Endodermal cell (in vitro differentiated cells): Measurements from ENCODE around the gene NOXRED1. TPM values are rescaled to one million over a fixed set of nuclear protein-coding genes. Genes with fewer than 3 reads are reported as not detected.

Experiments
- DNase-seq: peaks from one replicate; pipeline ENCODE4 v3.0.0-alpha.2; 2017
- H3K27ac ChIP-seq: 2 replicates; pipeline ENCODE4 v1.5.1; 2013; ENCODE audit warnings: mild to moderate bottlenecking, low read depth, low read length, moderate library complexity
- H3K27me3 ChIP-seq: 2 replicates; pipeline ENCODE4 v1.6.1; 2013; ENCODE audit warnings: mild to moderate bottlenecking, low read length, moderate library complexity; ENCODE audit not compliant: insufficient read depth, control insufficient read depth, poor library complexity, severe bottlenecking
- H3K36me3 ChIP-seq: 2 replicates; pipeline ENCODE4 v1.7.0; 2013; ENCODE audit warnings: mild to moderate bottlenecking, low read length, moderate library complexity; ENCODE audit not compliant: control insufficient read depth, insufficient read depth
- H3K4me1 ChIP-seq: one replicate; pipeline ENCODE4 v1.7.0; 2013; ENCODE audit warnings: low read length; ENCODE audit not compliant: control insufficient read depth, insufficient read depth
- H3K4me3 ChIP-seq: 2 replicates; pipeline ENCODE4 v1.5.1; 2013; ENCODE audit warnings: mild to moderate bottlenecking, low read length, moderate library complexity
- H3K9ac ChIP-seq: 2 replicates; pipeline ENCODE4 v1.6.1; 2013; ENCODE audit warnings: mild to moderate bottlenecking, low read length, moderate library complexity; ENCODE audit not compliant: poor library complexity, severe bottlenecking; ENCODE audit errors: extremely low read depth
- H3K9me3 ChIP-seq: 2 replicates; pipeline ENCODE4 v1.6.1; 2013; ENCODE audit warnings: mild to moderate bottlenecking, low read length, moderate library complexity; ENCODE audit not compliant: control insufficient read depth
- H3K27ac Mint-ChIP-seq: 2 replicates; pipeline ENCODE4 v1.8.0; 2020; ENCODE audit warnings: mixed read lengths
- H3K27me3 Mint-ChIP-seq: 2 replicates; pipeline ENCODE4 v1.8.0; 2021; ENCODE audit warnings: mild to moderate bottlenecking, mixed read lengths; ENCODE audit not compliant: insufficient read depth
- H3K36me3 Mint-ChIP-seq: 2 replicates; pipeline ENCODE4 v1.8.0; 2020; ENCODE audit warnings: low read depth, mixed read lengths
- H3K4me1 Mint-ChIP-seq: 2 replicates; pipeline ENCODE4 v1.8.0; 2020; ENCODE audit warnings: mixed read lengths
- H3K4me3 Mint-ChIP-seq: 2 replicates; pipeline ENCODE4 v1.8.0; 2020; ENCODE audit warnings: mild to moderate bottlenecking, moderate library complexity, mixed read lengths
- H3K9me3 Mint-ChIP-seq: 2 replicates; pipeline ENCODE4 v1.8.0; 2020; ENCODE audit warnings: mild to moderate bottlenecking, mixed read lengths
- CTCF ChIP-seq: fragments of 200-600 bp; sonication (generic); conservative IDR thresholded peaks from 2 replicates; pipeline ENCODE4 v1.5.0; 2021; ENCODE audit warnings: antibody characterized with exemption, mild to moderate bottlenecking
- WGBS, 2 experiments: methylation state at CpG; one replicate each; pipeline versions ENCODE4 v1.1.5 to v1.1.7; 2013; ENCODE audit warnings: missing lambda C conversion rate in 2 of 2, mixed read lengths in 1 of 2; ENCODE audit not compliant: insufficient coverage in 1 of 2, insufficient read length in 1 of 2; 5-methylcytosine and 5-hydroxymethylcytosine counted together
- total RNA-seq, 2 donors: library from RNA; stranded (reverse); fragmentation: NEBNext Ultra II Directional in 1 of 2; extraction: Animal tissue kit (Norgen Biotek cat#: 25700) in 1 of 2; gene quantifications; 2 replicates in 1 of 2; 3 replicates in 1 of 2; pipeline ENCODE4 v1.2.1, GENCODE V29; 2021

Gene NOXRED1
- total RNA-seq, 2 donors from 2014 or later, result 0.49 to 0.92 TPM

- H3K4me1 Mint-ChIP-seq, result no peaks in the 10 kb centered on the region
- no peak overlapping the region for H3K4me3 Mint-ChIP-seq
- no peaks in the 10 kb centered on the region for H3K27me3 Mint-ChIP-seq
- peaks cover 8% of the 10 kb centered on the region for H3K9me3 ChIP-seq
- H3K4me1 ChIP-seq, result no peaks in the 10 kb centered on the region
- no peak overlapping the region for H3K4me3 ChIP-seq
- H3K27ac ChIP-seq, result no peak overlapping the region
- no peak overlapping the region for H3K27ac Mint-ChIP-seq
- peaks cover 2% of the 10 kb centered on the region for H3K9me3 Mint-ChIP-seq
- no peak for TF ChIP-seq CTCF
- WGBS, 2 experiments, result 97 to 100% methylated on average over 1 of the region's 1 CpG
- no peak overlapping the region for H3K9ac ChIP-seq
- no peak for DNase-seq
- no peaks in the 10 kb centered on the region for H3K27me3 ChIP-seq
- no peaks in the 10 kb centered on the region for H3K36me3 Mint-ChIP-seq
- H3K36me3 ChIP-seq, result no peaks in the 10 kb centered on the region
Observed at GRCh38 chr14:77359626-77360025, 63.7 kb downstream of the NOXRED1 start.

GRCh38 chr14:77356899-77357298, 66.4 kb downstream of the NOXRED1 start:
- no peaks in the 10 kb centered on the region for H3K27me3 Mint-ChIP-seq
- Histone ChIP-seq H3K9me3 (peaks cover 6% of the 10 kb centered on the region), H3K4me3 (no peak overlapping the region), H3K9ac (no peak overlapping the region), H3K27me3 (no peaks in the 10 kb centered on the region), H3K36me3 (no peaks in the 10 kb centered on the region), H3K27ac (no peak overlapping the region), H3K4me1 (no peaks in the 10 kb centered on the region)
- WGBS, 2 experiments, result 96% methylated on average over 4 of the region's 4 CpGs; no CpG with 5 or more reads in 1 of the 2 experiments
- H3K27ac Mint-ChIP-seq, result no peak overlapping the region
- no peak for DNase-seq
- H3K4me3 Mint-ChIP-seq, result no peak overlapping the region
- no peaks in the 10 kb centered on the region for H3K36me3 Mint-ChIP-seq
- no peaks in the 10 kb centered on the region for H3K4me1 Mint-ChIP-seq
- peaks cover 2% of the 10 kb centered on the region for H3K9me3 Mint-ChIP-seq
- TF ChIP-seq CTCF, result no peak

GRCh38 chr14:77355811-77356210, 67.5 kb downstream of the NOXRED1 start:
- Histone ChIP-seq H3K4me1 (no peaks in the 10 kb centered on the region), H3K36me3 (peaks cover 2% of the 10 kb centered on the region), H3K9me3 (no peaks in the 10 kb centered on the region), H3K27ac (no peak overlapping the region), H3K4me3 (no peak overlapping the region), H3K27me3 (no peaks in the 10 kb centered on the region), H3K9ac (no peak overlapping the region)
- Mint-ChIP-seq H3K9me3 (no peaks in the 10 kb centered on the region), H3K4me3 (no peak overlapping the region), H3K27ac (no peak overlapping the region), H3K36me3 (peaks cover 5% of the 10 kb centered on the region), H3K27me3 (no peaks in the 10 kb centered on the region), H3K4me1 (no peaks in the 10 kb centered on the region)
- TF ChIP-seq CTCF, result no peak
- WGBS, 2 experiments, result 94 to 98% methylated on average over 4 of the region's 4 CpGs
- no peak for DNase-seq
